ENCODE measurements around the gene EXOG.
"Not testable (repeated sequence)": the region's sequence is repeated elsewhere in the genome, so short reads cannot be mapped to it uniquely, and the experiment has no call there.

Gene EXOG

GRCh38 chr3:38565339-38566214 is 69.4 kb downstream of the EXOG start:
- Histone ChIP-seq H3K4me3 (ENCODE audit: low read depth, low read length) (no peak overlapping the region), H3K9me3 (ENCODE audit: control insufficient read depth, insufficient read depth, low read length) (no peaks in the 10 kb centered on the region), H3K27me3 (ENCODE audit: control insufficient read depth, insufficient read depth, low read length) (no peaks in the 10 kb centered on the region), H3K27ac (ENCODE audit: low read depth, low read length) (no peak overlapping the region), H3K9ac (ENCODE audit: low read depth, low read length) (no peak overlapping the region), H3K4me1 (ENCODE audit: control insufficient read depth, insufficient read depth, low read length) (no peaks in the 10 kb centered on the region), H3K36me3 (ENCODE audit: control insufficient read depth, insufficient read depth, low read length) (no peaks in the 10 kb centered on the region)

- H3K9me3 ChIP-seq (ENCODE audit: control insufficient read depth, insufficient read depth, low read length), result no peaks in the 10 kb centered on the region
- H3K4me3 ChIP-seq (ENCODE audit: low read depth, low read length), result no peak overlapping the region
- H3K27ac ChIP-seq (ENCODE audit: low read depth, low read length), result no peak overlapping the region
- no peaks in the 10 kb centered on the region for H3K36me3 ChIP-seq (ENCODE audit: control insufficient read depth, insufficient read depth, low read length)
- H3K27me3 ChIP-seq (ENCODE audit: control insufficient read depth, insufficient read depth, low read length), result no peaks in the 10 kb centered on the region
- H3K9ac ChIP-seq (ENCODE audit: low read depth, low read length), result no peak overlapping the region
- H3K4me1 ChIP-seq (ENCODE audit: control insufficient read depth, insufficient read depth, low read length), result no peaks in the 10 kb centered on the region
These were observed 70.0 kb downstream of the EXOG start for GRCh38 chr3:38566215-38566528.

GRCh38 chr3:38566794-38567193 is 70.7 kb downstream of the EXOG start:
- H3K27ac ChIP-seq (ENCODE audit: low read depth, low read length); H3K36me3 ChIP-seq (ENCODE audit: control insufficient read depth, insufficient read depth, low read length); H3K4me1 ChIP-seq (ENCODE audit: control insufficient read depth, insufficient read depth, low read length); H3K9me3 ChIP-seq (ENCODE audit: control insufficient read depth, insufficient read depth, low read length); H3K4me3 ChIP-seq (ENCODE audit: low read depth, low read length); H3K27me3 ChIP-seq (ENCODE audit: control insufficient read depth, insufficient read depth, low read length); H3K9ac ChIP-seq (ENCODE audit: low read depth, low read length): not testable (repeated sequence)

GRCh38 chr3:38567498-38567897 is 71.4 kb downstream of the EXOG start:
- Histone ChIP-seq H3K27me3 (ENCODE audit: control insufficient read depth, insufficient read depth, low read length) (no peaks in the 10 kb centered on the region), H3K4me3 (ENCODE audit: low read depth, low read length) (no peak overlapping the region), H3K4me1 (ENCODE audit: control insufficient read depth, insufficient read depth, low read length) (no peaks in the 10 kb centered on the region), H3K9me3 (ENCODE audit: control insufficient read depth, insufficient read depth, low read length) (no peaks in the 10 kb centered on the region), H3K36me3 (ENCODE audit: control insufficient read depth, insufficient read depth, low read length) (no peaks in the 10 kb centered on the region), H3K9ac (ENCODE audit: low read depth, low read length) (no peak overlapping the region), H3K27ac (ENCODE audit: low read depth, low read length) (no peak overlapping the region)

GRCh38 chr3:38573111-38573510 is 77.0 kb downstream of the EXOG start:
- no peaks in the 10 kb centered on the region for H3K4me1 ChIP-seq (ENCODE audit: control insufficient read depth, insufficient read depth, low read length)
- H3K4me3 ChIP-seq (ENCODE audit: low read depth, low read length), result no peak overlapping the region
- H3K36me3 ChIP-seq (ENCODE audit: control insufficient read depth, insufficient read depth, low read length), result no peaks in the 10 kb centered on the region

GRCh38 chr3:38573556-38573955 is 77.4 kb downstream of the EXOG start:
- Histone ChIP-seq H3K27ac (ENCODE audit: low read depth, low read length) (no peak overlapping the region), H3K9ac (ENCODE audit: low read depth, low read length) (no peak overlapping the region), H3K36me3 (ENCODE audit: control insufficient read depth, insufficient read depth, low read length) (no peaks in the 10 kb centered on the region), H3K9me3 (ENCODE audit: control insufficient read depth, insufficient read depth, low read length) (no peaks in the 10 kb centered on the region), H3K4me1 (ENCODE audit: control insufficient read depth, insufficient read depth, low read length) (no peaks in the 10 kb centered on the region), H3K4me3 (ENCODE audit: low read depth, low read length) (no peak overlapping the region), H3K27me3 (ENCODE audit: control insufficient read depth, insufficient read depth, low read length) (no peaks in the 10 kb centered on the region)

More at GRCh38 chr3:38573111-38573510, 77.0 kb downstream of the EXOG start:
- no peak overlapping the region for H3K27ac ChIP-seq (ENCODE audit: low read depth, low read length)
- no peaks in the 10 kb centered on the region for H3K9me3 ChIP-seq (ENCODE audit: control insufficient read depth, insufficient read depth, low read length)
- H3K27me3 ChIP-seq (ENCODE audit: control insufficient read depth, insufficient read depth, low read length), result no peaks in the 10 kb centered on the region
- H3K9ac ChIP-seq (ENCODE audit: low read depth, low read length), result no peak overlapping the region

GRCh38 chr3:38574411-38575278 is 78.5 kb downstream of the EXOG start:
- H3K36me3 ChIP-seq (ENCODE audit: control insufficient read depth, insufficient read depth, low read length), result no peaks in the 10 kb centered on the region
- H3K27me3 ChIP-seq (ENCODE audit: control insufficient read depth, insufficient read depth, low read length), result no peaks in the 10 kb centered on the region
- no peak overlapping the region for H3K4me3 ChIP-seq (ENCODE audit: low read depth, low read length)
- H3K4me1 ChIP-seq (ENCODE audit: control insufficient read depth, insufficient read depth, low read length), result no peaks in the 10 kb centered on the region
- no peak overlapping the region for H3K27ac ChIP-seq (ENCODE audit: low read depth, low read length)
- H3K9ac ChIP-seq (ENCODE audit: low read depth, low read length), result no peak overlapping the region
- H3K9me3 ChIP-seq (ENCODE audit: control insufficient read depth, insufficient read depth, low read length), result no peaks in the 10 kb centered on the region

GRCh38 chr3:38575279-38575843 is 79.2 kb downstream of the EXOG start:
- H3K36me3 ChIP-seq (ENCODE audit: control insufficient read depth, insufficient read depth, low read length), result no peaks in the 10 kb centered on the region
- no peak overlapping the region for H3K27ac ChIP-seq (ENCODE audit: low read depth, low read length)
- no peaks in the 10 kb centered on the region for H3K4me1 ChIP-seq (ENCODE audit: control insufficient read depth, insufficient read depth, low read length)

More at GRCh38 chr3:38575279-38575843, 79.2 kb downstream of the EXOG start:
- H3K9ac ChIP-seq (ENCODE audit: low read depth, low read length), result no peak overlapping the region
- H3K4me3 ChIP-seq (ENCODE audit: low read depth, low read length), result no peak overlapping the region
- no peaks in the 10 kb centered on the region for H3K27me3 ChIP-seq (ENCODE audit: control insufficient read depth, insufficient read depth, low read length)
- H3K9me3 ChIP-seq (ENCODE audit: control insufficient read depth, insufficient read depth, low read length), result no peaks in the 10 kb centered on the region
